KMS-11 (cell line): ENCODE results near the gene KDSR.

Experiments
- H2AFZ ChIP-seq: fragments of 200-600 bp; sonication (generic); 2 replicates; pipeline ENCODE4 v1.6.1; 2016; ENCODE audit warnings: antibody characterized with exemption, mixed run types, low read depth
- H3K27ac ChIP-seq: fragments of 200-600 bp; sonication (generic); 2 replicates; pipeline ENCODE4 v1.6.1; 2016; ENCODE audit warnings: mild to moderate bottlenecking, mixed run types
- H3K27me3 ChIP-seq: fragments of 200-600 bp; sonication (generic); 2 replicates; pipeline ENCODE4 v1.6.1; 2017; ENCODE audit warnings: mild to moderate bottlenecking, low read depth, mixed run types, moderate library complexity; ENCODE audit not compliant: insufficient read depth
- H3K36me3 ChIP-seq: fragments of 200-600 bp; sonication (generic); 2 replicates; pipeline ENCODE4 v1.6.1; 2017; ENCODE audit warnings: mild to moderate bottlenecking, mixed run types; ENCODE audit not compliant: insufficient read depth
- H3K4me1 ChIP-seq: fragments of 200-600 bp; sonication (generic); 2 replicates; pipeline ENCODE4 v1.6.1; 2016; ENCODE audit warnings: mild to moderate bottlenecking, low read depth, mixed run types; ENCODE audit not compliant: poor library complexity, severe bottlenecking
- H3K4me2 ChIP-seq: fragments of 200-600 bp; sonication (generic); 2 replicates; pipeline ENCODE4 v1.7.0; 2016; ENCODE audit warnings: mild to moderate bottlenecking, mixed run types
- H3K4me3 ChIP-seq: fragments of 200-600 bp; sonication (generic); IDR thresholded peaks from 2 replicates; pipeline ENCODE4 v1.6.1; 2017; ENCODE audit warnings: low read depth, low read length, mixed read lengths; ENCODE audit not compliant: insufficient read depth
- H3K79me2 ChIP-seq: fragments of 200-600 bp; sonication (generic); 2 replicates; pipeline ENCODE4 v1.6.1; 2016; ENCODE audit warnings: low read depth, mixed run types; ENCODE audit not compliant: insufficient read depth
- H3K9ac ChIP-seq: fragments of 200-600 bp; sonication (generic); 2 replicates; pipeline ENCODE4 v1.6.1; 2016; ENCODE audit warnings: mild to moderate bottlenecking, mixed run types
- H4K20me1 ChIP-seq: fragments of 200-600 bp; sonication (generic); 2 replicates; pipeline ENCODE4 v1.6.1; 2016; ENCODE audit warnings: mild to moderate bottlenecking, mixed run types; ENCODE audit not compliant: insufficient read depth
- TF ChIP-seq, protein P1 (sequence below): fragments of 200-600 bp; sonication (generic); conservative IDR thresholded peaks from 2 replicates; pipeline ENCODE4 v1.6.1; 2017; ENCODE audit warnings: low read depth, mild to moderate bottlenecking, antibody characterized with exemption, low read length, moderate library complexity, mixed read lengths

KDSR gene

DNA sequence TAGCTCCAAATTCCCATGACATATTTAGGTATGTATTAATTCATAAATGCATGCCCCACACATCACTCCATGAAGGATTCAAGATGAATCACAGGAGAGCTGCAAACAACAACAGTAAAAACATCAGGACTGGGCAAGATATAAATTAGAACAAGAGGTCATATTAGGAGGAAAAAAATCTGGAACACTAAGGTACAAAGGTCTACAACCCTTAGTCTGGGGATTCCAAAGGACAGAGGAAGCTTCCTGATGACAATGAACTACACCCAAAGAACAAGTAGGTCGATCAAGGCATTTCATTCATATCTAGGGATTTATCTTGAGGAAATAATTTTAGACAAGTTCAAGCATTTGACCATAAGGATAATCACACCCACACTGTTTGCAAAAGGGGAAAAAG lies 40.7 kb upstream of the KDSR start:
- Histone ChIP-seq H3K36me3 (peaks cover 3% of the 10 kb centered on the region; the same call in 1 of the 2 replicates), H3K4me1 (peaks cover 26% of the 10 kb centered on the region), H3K4me3 (no peak overlapping the region), H2AFZ (no peak overlapping the region), H4K20me1 (no peaks in the 10 kb centered on the region), H3K27ac (no peak overlapping the region), H3K27me3 (no peaks in the 10 kb centered on the region), H3K9ac (no peak overlapping the region), H3K4me2 (no peak overlapping the region), H3K79me2 (peaks cover 11% of the 10 kb centered on the region; the same call in 1 of the 2 replicates)
- TF ChIP-seq, protein P1, sequence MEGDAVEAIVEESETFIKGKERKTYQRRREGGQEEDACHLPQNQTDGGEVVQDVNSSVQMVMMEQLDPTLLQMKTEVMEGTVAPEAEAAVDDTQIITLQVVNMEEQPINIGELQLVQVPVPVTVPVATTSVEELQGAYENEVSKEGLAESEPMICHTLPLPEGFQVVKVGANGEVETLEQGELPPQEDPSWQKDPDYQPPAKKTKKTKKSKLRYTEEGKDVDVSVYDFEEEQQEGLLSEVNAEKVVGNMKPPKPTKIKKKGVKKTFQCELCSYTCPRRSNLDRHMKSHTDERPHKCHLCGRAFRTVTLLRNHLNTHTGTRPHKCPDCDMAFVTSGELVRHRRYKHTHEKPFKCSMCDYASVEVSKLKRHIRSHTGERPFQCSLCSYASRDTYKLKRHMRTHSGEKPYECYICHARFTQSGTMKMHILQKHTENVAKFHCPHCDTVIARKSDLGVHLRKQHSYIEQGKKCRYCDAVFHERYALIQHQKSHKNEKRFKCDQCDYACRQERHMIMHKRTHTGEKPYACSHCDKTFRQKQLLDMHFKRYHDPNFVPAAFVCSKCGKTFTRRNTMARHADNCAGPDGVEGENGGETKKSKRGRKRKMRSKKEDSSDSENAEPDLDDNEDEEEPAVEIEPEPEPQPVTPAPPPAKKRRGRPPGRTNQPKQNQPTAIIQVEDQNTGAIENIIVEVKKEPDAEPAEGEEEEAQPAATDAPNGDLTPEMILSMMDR = no peak

GRCh38 chr18:63405986-63406385 lies 39.0 kb upstream of the KDSR start:
- peaks cover 20% of the 10 kb centered on the region for H3K4me1 ChIP-seq
- H3K36me3 ChIP-seq = peaks cover 3% of the 10 kb centered on the region; the same call in 1 of the 2 replicates
- no peak overlapping the region for H3K4me2 ChIP-seq
- no peak overlapping the region for H3K9ac ChIP-seq
- H3K27me3 ChIP-seq = no peaks in the 10 kb centered on the region
- no peaks in the 10 kb centered on the region for H4K20me1 ChIP-seq
- no peak overlapping the region for H2AFZ ChIP-seq
- no peaks in the 10 kb centered on the region for H3K79me2 ChIP-seq
- H3K4me3 ChIP-seq = no peak overlapping the region
- H3K27ac ChIP-seq = no peak overlapping the region
- TF ChIP-seq, protein P1 = no peak

- H3K79me2 ChIP-seq = no peaks in the 10 kb centered on the region
- H3K9ac ChIP-seq = no peak overlapping the region
- TF ChIP-seq, protein P1 = no peak
- no peaks in the 10 kb centered on the region for H4K20me1 ChIP-seq
- no peak overlapping the region for H2AFZ ChIP-seq
- no peaks in the 10 kb centered on the region for H3K27me3 ChIP-seq
- H3K4me2 ChIP-seq = no peak overlapping the region
- peaks cover 20% of the 10 kb centered on the region for H3K36me3 ChIP-seq
- no peaks in the 10 kb centered on the region for H3K4me1 ChIP-seq
- H3K4me3 ChIP-seq = no peak overlapping the region
- no peak overlapping the region for H3K27ac ChIP-seq
These were observed 35.5 kb upstream of the KDSR start for GRCh38 chr18:63402246-63403162.

DNA sequence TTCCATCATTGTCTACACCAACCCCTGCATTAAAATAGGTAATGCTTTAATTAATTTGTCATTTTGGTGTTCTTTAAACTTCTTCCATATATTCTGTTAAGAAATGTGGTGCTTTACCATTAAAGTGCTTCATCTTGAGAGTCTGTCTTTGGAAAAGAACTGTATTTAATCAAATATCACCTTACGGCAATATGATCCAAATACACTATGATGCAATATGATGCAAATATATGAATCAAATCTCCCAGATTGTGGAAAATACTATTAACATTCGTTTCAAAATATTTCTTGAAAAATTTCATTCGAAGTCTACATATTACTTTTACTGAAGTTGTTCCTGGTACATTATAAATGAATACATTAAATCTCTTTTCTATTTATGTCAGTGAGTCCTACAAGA lies 32.3 kb upstream of the KDSR start:
- H2AFZ ChIP-seq = no peak overlapping the region
- H3K79me2 ChIP-seq = no peaks in the 10 kb centered on the region
- no peaks in the 10 kb centered on the region for H3K27me3 ChIP-seq
- no peaks in the 10 kb centered on the region for H4K20me1 ChIP-seq
- no peaks in the 10 kb centered on the region for H3K4me1 ChIP-seq
- no peak overlapping the region for H3K27ac ChIP-seq
- no peak overlapping the region for H3K4me3 ChIP-seq
- H3K4me2 ChIP-seq = no peak overlapping the region
- no peak overlapping the region for H3K9ac ChIP-seq
- H3K36me3 ChIP-seq = peaks cover 38% of the 10 kb centered on the region
- TF ChIP-seq, protein P1 = no peak
